K562 (cell line): ENCODE results near the gene GBF1. TPM values are rescaled to one million over a fixed set of nuclear protein-coding genes. Genes with fewer than 3 reads are reported as not detected.

ENCODE experiments used
- C11orf30 ChIP-seq: fragments of 450-650 bp; IDR thresholded peaks from 2 replicates; pipeline ENCODE4 v1.6.1; 2016; ENCODE audit warnings: low read depth, mild to moderate bottlenecking
- CBX1 ChIP-seq: sonication (generic); IDR thresholded peaks from 2 replicates; pipeline ENCODE4 v1.6.1; 2016; ENCODE audit warnings: antibody characterized with exemption, low read depth, mild to moderate bottlenecking
- COPS2 ChIP-seq: fragments of 450-650 bp; conservative IDR thresholded peaks from 2 replicates; pipeline ENCODE4 v1.6.1; 2016; ENCODE audit warnings: mild to moderate bottlenecking, moderate library complexity
- ESRRB ChIP-seq: fragments of 250-450 bp; sonication (Bioruptor Pico); IDR thresholded peaks from 2 replicates; pipeline ENCODE4 v1.5.0; 2020; ENCODE audit warnings: mild to moderate bottlenecking, moderate library complexity, borderline replicate concordance
- GTF2F1 ChIP-seq: IDR thresholded peaks from 2 replicates; pipeline ENCODE4 v1.6.1; 2011; ENCODE audit warnings: low read depth, low read length, improper control_type of control experiment
- HIVEP1 ChIP-seq: fragments of 250-450 bp; sonication (Bioruptor Pico); IDR thresholded peaks from 2 replicates; pipeline ENCODE4 v1.4.0; 2020; ENCODE audit warnings: mild to moderate bottlenecking
- HNRNPLL ChIP-seq: fragments of 200-400 bp; formaldehyde crosslinking; IDR thresholded peaks from 2 replicates; pipeline ENCODE4 v1.6.1; 2017; ENCODE audit warnings: low read length, low read depth, mild to moderate bottlenecking; ENCODE audit not compliant: poor library complexity, severe bottlenecking
- HSF4 ChIP-seq: fragments of 250-450 bp; sonication (Bioruptor Pico); IDR thresholded peaks from 2 replicates; pipeline ENCODE4 v2.1.2; 2022; ENCODE audit warnings: mild to moderate bottlenecking, moderate library complexity, borderline replicate concordance
- KLF13 ChIP-seq: fragments of 450-650 bp; IDR thresholded peaks from 2 replicates; pipeline ENCODE4 v1.6.1; 2016; ENCODE audit warnings: missing genetic modification characterization, low read depth, mild to moderate bottlenecking, missing compliant biosample characterization, moderate library complexity, borderline replicate concordance
- KLF6 ChIP-seq: fragments of 250-450 bp; sonication (Bioruptor Pico); IDR thresholded peaks from 2 replicates; pipeline ENCODE4 v1.4.0; 2020; ENCODE audit warnings: mild to moderate bottlenecking, moderate library complexity, borderline replicate concordance
- MBD1 ChIP-seq: fragments of 250-450 bp; sonication (Bioruptor Pico); IDR thresholded peaks from 2 replicates; pipeline ENCODE4 v1.8.0; 2022; ENCODE audit warnings: inconsistent platforms
- MCM3 ChIP-seq: fragments of 450-650 bp; IDR thresholded peaks from 2 replicates; pipeline ENCODE4 v1.6.1; 2016
- NFYB ChIP-seq: IDR thresholded peaks from 2 replicates; pipeline ENCODE4 v1.6.1; 2011; ENCODE audit warnings: mild to moderate bottlenecking, moderate library complexity; ENCODE audit not compliant: insufficient read length; ENCODE audit errors: extremely low read depth
- SMAD1 ChIP-seq: fragments of 150-350 bp; IDR thresholded peaks from 2 replicates; pipeline ENCODE4 v1.6.1; 2014; ENCODE audit warnings: low read length, low read depth; ENCODE audit not compliant: partially characterized antibody
- SMARCA4 ChIP-seq: fragments of 450-650 bp; IDR thresholded peaks from 2 replicates; pipeline ENCODE4 v1.6.1; 2016
- SNRNP70 ChIP-seq: fragments of 200-400 bp; formaldehyde crosslinking; optimal IDR thresholded peaks from 2 replicates; pipeline ENCODE3; 2017; ENCODE audit warnings: low read depth, low read length
- SRSF3 ChIP-seq: fragments of 200-400 bp; formaldehyde crosslinking; IDR thresholded peaks from 2 replicates; pipeline ENCODE4 v1.6.1; 2016; ENCODE audit warnings: mild to moderate bottlenecking, low read length, moderate library complexity; ENCODE audit not compliant: insufficient read depth
- SRSF9 ChIP-seq: fragments of 200-400 bp; formaldehyde crosslinking; IDR thresholded peaks from 2 replicates; pipeline ENCODE4 v1.6.1; 2017; ENCODE audit warnings: low read depth, low read length, borderline replicate concordance
- TGIF2 ChIP-seq: sonication (generic); formaldehyde crosslinking; IDR thresholded peaks from 2 replicates; pipeline ENCODE4 v1.8.1; 2022; ENCODE audit warnings: mild to moderate bottlenecking, missing genetic modification reagents, moderate library complexity
- TRIM24 ChIP-seq, 2 experiments: fragments of 450-650 bp; IDR thresholded peaks; 2 replicates each; pipeline ENCODE4 v1.6.1; 2016
- TSC22D4 ChIP-seq: fragments of 450-650 bp; IDR thresholded peaks from 2 replicates; pipeline ENCODE4 v1.6.1; 2016; ENCODE audit warnings: missing genetic modification characterization, missing biosample characterization, control low read depth
- ZBTB7A ChIP-seq: IDR thresholded peaks from 2 replicates; pipeline ENCODE4 v1.6.1; 2011; ENCODE audit warnings: low read depth, mild to moderate bottlenecking, low read length, moderate library complexity, borderline replicate concordance; ENCODE audit not compliant: control insufficient read depth
- ZC3H4 ChIP-seq: sonication (generic); formaldehyde crosslinking; IDR thresholded peaks from 2 replicates; pipeline ENCODE4 v1.9.0; 2021; ENCODE audit warnings: missing genetic modification reagents, borderline replicate concordance
- ZFP30 ChIP-seq: fragments of 250-450 bp; sonication (Bioruptor Pico); IDR thresholded peaks from 2 replicates; pipeline ENCODE4 v1.8.0; 2022; ENCODE audit warnings: moderate library complexity, mild to moderate bottlenecking, inconsistent platforms, borderline replicate concordance
- ZNF165 ChIP-seq: fragments of 250-450 bp; sonication (Bioruptor Pico); IDR thresholded peaks from 2 replicates; pipeline ENCODE4 v1.4.0; 2020; ENCODE audit warnings: borderline replicate concordance
- ZNF232 ChIP-seq: sonication (generic); formaldehyde crosslinking; IDR thresholded peaks from 2 replicates; pipeline ENCODE4 v1.8.0; 2022; ENCODE audit warnings: mild to moderate bottlenecking, missing genetic modification reagents
- ZNF707 ChIP-seq: fragments of 250-450 bp; sonication (Bioruptor Pico); conservative IDR thresholded peaks from 2 replicates; pipeline ENCODE4 v1.8.0; 2022; ENCODE audit warnings: inconsistent platforms, mild to moderate bottlenecking, moderate library complexity
- ZNF75A ChIP-seq: fragments of 450-650 bp; formaldehyde crosslinking; IDR thresholded peaks from 2 replicates; pipeline ENCODE4 v1.4.0; 2020; ENCODE audit warnings: mild to moderate bottlenecking
- polyA plus RNA-seq, 8 experiments: library from polyadenylated mRNA; depleted of rRNA in 4 of 8; stranded (reverse) in 5 of 8; unstranded in 3 of 8; fragments of >200 nt; fragmentation: Nextera tagmentation in 2 of 8; fragmentation: Illumina TruSeq in 1 of 8; extraction: Ambion mirVana in 2 of 8; extraction: Trizol in 1 of 8; gene quantifications; 2 replicates each; pipeline versions ENCODE4 v1.2.1 to v1.2.3, GENCODE V29; 2011 to 2014; ENCODE audit warnings: inconsistent platforms in 1 of 8, missing spikeins in 1 of 8
- total RNA-seq, 7 experiments: library from RNA; depleted of rRNA in 6 of 7; stranded (reverse); fragments of >200 nt in 6 of 7; fragmentation: Illumina TruSeq in 2 of 7; extraction: Trizol in 2 of 7; gene quantifications; 2 replicates each; pipeline versions ENCODE4 v1.2.1 to v1.2.3, GENCODE V29; 2011 to 2021; ENCODE audit warnings: low replicate concordance in 1 of 7
- TF ChIP-seq, protein P1 (sequence below), 2 experiments: fragments of 450-650 bp in 1 of 2; sonication (generic) in 1 of 2; formaldehyde crosslinking in 1 of 2; IDR thresholded peaks in 1 of 2; conservative IDR thresholded peaks in 1 of 2; 2 replicates each; pipeline versions ENCODE4 v1.6.1 to v1.8.1; 2016 to 2023; ENCODE audit warnings: mild to moderate bottlenecking in 2 of 2, moderate library complexity in 2 of 2, inconsistent platforms in 1 of 2, missing genetic modification reagents in 1 of 2

The GBF1 gene
- total and polyA plus RNA-seq, 9 of the 15 experiments (the other 6 are each of a cell fraction or from before 2014, with no cell fraction given), result 0.69 to 28.0 (median 10.3) TPM

DNA sequence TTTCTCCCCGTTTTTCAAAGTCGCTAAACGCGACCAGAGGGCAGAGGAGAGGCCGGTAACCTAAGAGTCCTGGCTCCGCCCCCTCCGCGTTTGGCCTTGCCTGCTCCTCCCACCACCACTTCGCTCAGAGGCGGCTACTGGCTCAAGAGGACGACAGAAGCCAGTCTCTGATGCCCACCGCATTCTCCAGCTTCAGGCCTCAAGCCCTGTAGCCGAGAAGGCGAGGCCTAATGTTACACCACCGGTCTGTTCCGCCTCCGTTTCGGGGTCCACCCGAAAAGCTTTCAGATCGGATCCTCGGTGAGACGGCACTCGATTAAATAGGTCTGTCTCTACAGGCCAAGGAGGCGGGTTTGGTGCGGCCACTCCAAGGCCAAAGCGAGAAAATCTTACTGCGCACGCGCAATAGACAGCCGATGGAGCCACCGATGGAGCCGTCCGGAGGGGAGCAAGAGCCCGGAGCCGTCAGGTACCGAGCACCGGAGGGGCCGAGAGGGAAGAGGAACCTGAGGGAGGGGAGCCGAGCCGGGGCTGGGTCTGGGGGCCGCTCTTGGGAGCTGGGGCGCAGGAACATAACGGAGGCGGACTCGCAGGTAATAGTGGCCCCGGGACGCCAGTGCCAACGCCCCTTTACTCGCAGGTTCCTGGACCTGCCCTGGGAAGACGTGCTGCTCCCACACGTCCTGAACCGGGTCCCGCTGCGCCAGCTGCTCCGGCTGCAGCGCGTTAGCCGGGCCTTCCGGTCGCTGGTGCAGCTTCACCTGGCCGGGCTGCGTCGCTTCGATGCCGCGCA lies 175.6 kb downstream of the GBF1 start, which contains the start of gene FBXL15 (continued):
- TF ChIP-seq, protein P1, sequence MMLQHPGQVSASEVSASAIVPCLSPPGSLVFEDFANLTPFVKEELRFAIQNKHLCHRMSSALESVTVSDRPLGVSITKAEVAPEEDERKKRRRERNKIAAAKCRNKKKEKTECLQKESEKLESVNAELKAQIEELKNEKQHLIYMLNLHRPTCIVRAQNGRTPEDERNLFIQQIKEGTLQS (IDR thresholded peaks at IDR 0.05), result no peak
- TF ChIP-seq, protein P1 (CRISPR knock-in tag; conservative IDR thresholded peaks at IDR 0.05), result no peak
- TF ChIP-seq KLF6 (CRISPR knock-in tag) (no peak), KLF13 (tag) (no peak), ZFP30 (no peak), TSC22D4 (no peak), ZNF707 (CRISPR knock-in tag) (no peak), SRSF9 (no peak), SMAD1 (no peak), ZNF75A (CRISPR knock-in tag) (no peak), CBX1 (no peak), NFYB (no peak), COPS2 (no peak), MBD1 (CRISPR knock-in tag) (no peak), SRSF3 (no peak), GTF2F1 (no peak), HSF4 (CRISPR knock-in tag) (no peak), ZC3H4 (no peak), TGIF2 (CRISPR knock-in tag) (no peak), MCM3 (no peak), ZNF165 (CRISPR knock-in tag) (no peak), ESRRB (no peak), TRIM24 (IDR thresholded peaks at IDR 0.05) (peak in 1 of 2 experiments; percentile 97; a peak in 2 of 4 replicates), SNRNP70 (no peak), HNRNPLL (no peak), ZNF232 (CRISPR knock-in tag) (no peak), C11orf30 (peak; percentile 94), HIVEP1 (CRISPR knock-in tag) (no peak), ZBTB7A (peak; percentile 80), SMARCA4 (no peak)
